Trophoblast cell (in vitro differentiated cells and primary cell): ENCODE data around the gene PLXND1.

Experiments
- DNase-seq, 2 donors: peaks; one replicate each; pipeline ENCODE4 v3.0.0-alpha.2; 2016
- H2AFZ ChIP-seq: 2 replicates; pipeline ENCODE4 v1.6.1; 2013; ENCODE audit warnings: low read length, moderate library complexity, mild to moderate bottlenecking; ENCODE audit not compliant: insufficient read depth, poor library complexity
- H2AK5ac ChIP-seq: 2 replicates; pipeline ENCODE4 v1.6.1; 2013; ENCODE audit warnings: mild to moderate bottlenecking, low read length
- H2BK120ac ChIP-seq: 2 replicates; pipeline ENCODE4 v1.6.1; 2013; ENCODE audit warnings: low read length, mild to moderate bottlenecking, moderate library complexity; ENCODE audit not compliant: insufficient read depth, poor library complexity
- H2BK12ac ChIP-seq: 2 replicates; pipeline ENCODE4 v1.6.1; 2013; ENCODE audit warnings: mild to moderate bottlenecking, low read length, moderate library complexity
- H2BK5ac ChIP-seq: 2 replicates; pipeline ENCODE4 v1.6.1; 2013; ENCODE audit warnings: low read length, low read depth, moderate library complexity, mild to moderate bottlenecking; ENCODE audit not compliant: poor library complexity
- H3K14ac ChIP-seq: 2 replicates; pipeline ENCODE4 v1.6.1; 2013; ENCODE audit warnings: mild to moderate bottlenecking, low read length
- H3K18ac ChIP-seq: 2 replicates; pipeline ENCODE4 v1.6.1; 2013; ENCODE audit warnings: mild to moderate bottlenecking, low read length
- H3K23ac ChIP-seq: 2 replicates; pipeline ENCODE4 v1.6.1; 2013; ENCODE audit warnings: low read length
- H3K27ac ChIP-seq: 2 replicates; pipeline ENCODE4 v1.5.1; 2013; ENCODE audit warnings: low read depth, mild to moderate bottlenecking, inconsistent platforms, low read length, moderate library complexity
- H3K27me3 ChIP-seq: 2 replicates; pipeline ENCODE4 v1.6.1; 2013; ENCODE audit warnings: inconsistent platforms, mild to moderate bottlenecking, low read length, moderate library complexity; ENCODE audit not compliant: insufficient read depth
- H3K36me3 ChIP-seq, 2 experiments: 1 replicate in 1 of 2; 2 replicates in 1 of 2; pipeline ENCODE4 v1.6.1; 2013; ENCODE audit warnings: low read length in 2 of 2, mild to moderate bottlenecking in 2 of 2, moderate library complexity in 1 of 2; ENCODE audit not compliant: insufficient read depth in 2 of 2, control insufficient read depth in 1 of 2
- H3K4ac ChIP-seq: 2 replicates; pipeline ENCODE4 v1.6.1; 2013; ENCODE audit warnings: low read depth, mild to moderate bottlenecking, low read length, moderate library complexity
- H3K4me1 ChIP-seq, 2 experiments: 1 replicate in 1 of 2; 2 replicates in 1 of 2; pipeline ENCODE4 v1.6.1; 2013; ENCODE audit warnings: low read length in 2 of 2, mild to moderate bottlenecking in 2 of 2, moderate library complexity in 1 of 2; ENCODE audit not compliant: insufficient read depth in 2 of 2, control insufficient read depth in 1 of 2
- H3K4me2 ChIP-seq: 2 replicates; pipeline ENCODE4 v1.6.1; 2013; ENCODE audit warnings: inconsistent platforms, mild to moderate bottlenecking, low read length, moderate library complexity
- H3K4me3 ChIP-seq: 2 replicates; pipeline ENCODE4 v1.5.1; 2013; ENCODE audit warnings: mild to moderate bottlenecking, low read depth, low read length, inconsistent platforms
- H3K79me1 ChIP-seq: one replicate; pipeline ENCODE4 v1.6.1; 2013; ENCODE audit warnings: low read length
- H3K79me2 ChIP-seq: 2 replicates; pipeline ENCODE4 v1.6.1; 2013; ENCODE audit warnings: low read length, mild to moderate bottlenecking; ENCODE audit not compliant: control insufficient read depth, insufficient read depth, poor library complexity
- H3K9ac ChIP-seq: 2 replicates; pipeline ENCODE4 v1.6.1; 2013; ENCODE audit warnings: mild to moderate bottlenecking, low read length
- H3K9me3 ChIP-seq: 2 replicates; pipeline ENCODE4 v1.6.1; 2013; ENCODE audit warnings: low read depth, mild to moderate bottlenecking, control low read depth, inconsistent platforms, low read length; ENCODE audit not compliant: insufficient read depth
- H4K12ac ChIP-seq: 2 replicates; pipeline ENCODE4 v1.6.1; 2013; ENCODE audit warnings: low read depth, mild to moderate bottlenecking, low read length, moderate library complexity
- H4K8ac ChIP-seq: 2 replicates; pipeline ENCODE4 v1.6.1; 2013; ENCODE audit warnings: low read depth, mild to moderate bottlenecking, low read length, moderate library complexity
- H4K91ac ChIP-seq: one replicate; pipeline ENCODE4 v1.6.1; 2013; ENCODE audit warnings: low read depth, mild to moderate bottlenecking, low read length, moderate library complexity
- WGBS: extraction: QIAGEN DNeasy Blood & Tissue Kit; methylation state at CpG from one replicate; pipeline ENCODE4 v1.1.7; 2013; ENCODE audit warnings: missing lambda C conversion rate; ENCODE audit not compliant: insufficient read length, insufficient coverage; ENCODE audit errors: extremely low coverage; 5-methylcytosine and 5-hydroxymethylcytosine counted together

PLXND1 gene

DNA sequence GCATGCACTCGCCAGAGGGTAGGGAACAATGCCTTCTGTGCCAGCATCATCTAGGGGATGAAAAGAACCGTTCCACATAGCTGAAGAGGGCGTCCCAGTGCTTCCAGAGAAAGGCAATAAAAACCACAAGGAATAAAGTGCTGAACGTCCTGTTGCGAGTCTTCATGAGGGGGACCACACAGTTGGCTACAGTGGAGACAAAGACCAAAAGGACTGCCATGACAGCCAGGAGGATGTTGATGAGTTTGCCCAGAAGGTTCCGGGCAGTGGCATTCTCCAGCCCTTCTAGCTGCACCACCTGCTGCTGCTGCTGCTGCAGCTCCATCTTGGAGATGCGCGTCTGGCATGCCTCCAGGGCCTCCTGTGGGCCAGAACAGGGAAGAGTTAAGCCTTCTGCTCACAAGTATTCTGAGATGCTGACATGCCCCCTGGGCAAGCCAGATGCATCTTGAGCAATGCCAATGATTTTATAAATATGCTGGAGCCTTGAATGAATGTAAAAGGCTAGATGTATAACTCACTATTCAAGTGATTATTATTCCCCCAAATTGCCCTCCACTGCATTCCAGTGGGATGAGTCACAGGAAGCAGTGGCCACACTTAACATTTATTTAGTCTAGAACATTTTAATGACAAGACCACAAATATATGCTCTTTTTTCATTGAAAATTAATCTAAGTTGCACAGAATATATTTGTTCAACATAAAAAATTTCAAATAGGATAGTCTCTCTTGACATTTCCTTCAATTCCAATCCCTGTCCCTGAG, 45.1 kb upstream of the PLXND1 start:
- H4K91ac ChIP-seq = no peak overlapping the region
- no peak overlapping the region for H2BK5ac ChIP-seq
- no CpG with 5 or more reads among the region's 8 CpGs for WGBS
- H3K14ac ChIP-seq = no peak overlapping the region
- H2BK12ac ChIP-seq = no peak overlapping the region
- H3K27me3 ChIP-seq = no peaks in the 10 kb centered on the region
- H3K4ac ChIP-seq = no peak overlapping the region
- no peak overlapping the region for H3K4me2 ChIP-seq
- no peaks in the 10 kb centered on the region for H3K79me2 ChIP-seq
- DNase-seq = peak in 1 of 2 donors; percentile 27
- H4K8ac ChIP-seq = no peak overlapping the region
- no peak overlapping the region for H3K9ac ChIP-seq
- no peak overlapping the region for H3K4me3 ChIP-seq
- no peak overlapping the region for H3K23ac ChIP-seq
- peaks cover 0 to 8% of the 10 kb centered on the region in 2 experiments for H3K36me3 ChIP-seq
- no peak overlapping the region for H2BK120ac ChIP-seq
- no peak overlapping the region for H2AFZ ChIP-seq
- H2AK5ac ChIP-seq = no peak overlapping the region
- H4K12ac ChIP-seq = no peak overlapping the region
- H3K9me3 ChIP-seq = no peaks in the 10 kb centered on the region
- no peak overlapping the region for H3K27ac ChIP-seq
- H3K18ac ChIP-seq = no peak overlapping the region
- peaks cover 2% of the 10 kb centered on the region for H3K79me1 ChIP-seq
- peaks cover 0 to 7% of the 10 kb centered on the region in 2 experiments for H3K4me1 ChIP-seq

DNA sequence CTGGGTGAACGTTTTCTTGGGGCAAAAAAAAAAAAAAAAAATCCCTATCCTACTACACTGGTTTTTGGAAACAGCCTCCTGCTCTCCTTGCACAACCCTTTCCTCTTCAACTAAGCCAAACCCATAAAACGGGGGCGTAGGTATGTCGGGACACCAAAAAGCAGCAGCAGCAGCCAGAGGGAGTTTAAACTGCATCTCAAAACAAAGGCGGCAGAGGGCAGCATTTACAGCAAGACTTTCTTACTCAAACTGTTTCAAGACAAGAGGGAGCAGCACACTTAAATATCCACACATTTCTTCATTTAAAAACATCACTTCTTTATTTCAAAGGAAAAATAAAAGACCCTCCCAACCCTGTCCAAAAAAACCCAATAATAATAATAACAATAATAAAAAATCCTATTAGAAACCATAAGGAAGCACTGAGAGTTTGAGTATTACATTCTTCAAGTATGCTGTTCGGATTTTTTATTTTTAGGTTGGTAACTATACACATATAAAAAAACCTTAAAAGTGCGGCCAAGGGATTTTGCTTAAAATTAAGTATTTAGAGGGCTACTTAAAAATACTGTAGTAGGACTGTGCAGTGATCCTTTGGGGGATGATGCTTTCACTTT, 43.9 kb upstream of the PLXND1 start:
- Histone ChIP-seq H3K27ac (no peak overlapping the region), H3K4me2 (no peak overlapping the region), H2BK12ac (no peak overlapping the region), H2AFZ (no peak overlapping the region), H3K18ac (no peak overlapping the region), H3K4ac (no peak overlapping the region), H3K23ac (no peak overlapping the region), H2BK5ac (no peak overlapping the region), H4K91ac (no peak overlapping the region), H3K4me1 (peaks cover 1 to 8% of the 10 kb centered on the region in 2 experiments), H3K9me3 (no peaks in the 10 kb centered on the region), H4K8ac (no peak overlapping the region), H3K79me2 (no peaks in the 10 kb centered on the region), H2AK5ac (no peak overlapping the region), H3K14ac (no peak overlapping the region), H4K12ac (no peak overlapping the region), H3K4me3 (no peak overlapping the region), H3K9ac (no peak overlapping the region), H3K79me1 (peaks cover 3% of the 10 kb centered on the region), H3K27me3 (no peaks in the 10 kb centered on the region), H2BK120ac (no peak overlapping the region), H3K36me3 (peaks cover 0 to 8% of the 10 kb centered on the region in 2 experiments)
- no CpG with 5 or more reads among the region's 7 CpGs for WGBS
- peak; percentile 60 to 77 for DNase-seq

DNA sequence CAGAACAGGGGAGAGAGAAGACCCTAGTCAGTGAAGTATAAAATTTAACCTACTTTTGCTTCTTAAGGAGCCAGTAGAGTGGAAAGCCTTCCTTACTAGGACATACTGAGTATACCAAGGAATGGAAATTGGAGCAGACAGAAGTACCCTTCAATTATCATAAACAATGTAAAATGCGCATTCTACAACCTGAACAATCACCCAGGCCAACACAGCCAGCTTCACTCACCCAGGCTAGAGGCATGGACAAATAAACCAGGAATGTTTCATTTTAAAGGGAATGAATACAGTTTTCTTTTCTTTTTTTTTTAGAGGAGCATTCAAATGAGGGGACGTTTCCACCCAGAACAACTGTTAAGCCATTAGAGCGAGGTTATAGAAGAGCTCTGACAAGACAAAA, 41.9 kb upstream of the PLXND1 start:
- Histone ChIP-seq H3K4me1 (peaks cover 4 to 12% of the 10 kb centered on the region in 2 experiments), H3K4ac (no peak overlapping the region), H2AK5ac (no peak overlapping the region), H2BK12ac (no peak overlapping the region), H3K79me2 (no peaks in the 10 kb centered on the region), H4K12ac (no peak overlapping the region), H3K27ac (no peak overlapping the region), H3K4me3 (no peak overlapping the region), H3K14ac (no peak overlapping the region), H3K9ac (no peak overlapping the region), H3K23ac (no peak overlapping the region), H4K91ac (no peak overlapping the region), H2BK120ac (no peak overlapping the region), H4K8ac (no peak overlapping the region), H3K18ac (no peak overlapping the region), H2BK5ac (no peak overlapping the region), H3K4me2 (no peak overlapping the region), H2AFZ (no peak overlapping the region), H3K79me1 (peaks cover 3% of the 10 kb centered on the region), H3K9me3 (no peaks in the 10 kb centered on the region), H3K27me3 (no peaks in the 10 kb centered on the region), H3K36me3 (peaks cover 0 to 8% of the 10 kb centered on the region in 2 experiments)
- no CpG with 5 or more reads among the region's 3 CpGs for WGBS
- DNase-seq = no peak

DNA sequence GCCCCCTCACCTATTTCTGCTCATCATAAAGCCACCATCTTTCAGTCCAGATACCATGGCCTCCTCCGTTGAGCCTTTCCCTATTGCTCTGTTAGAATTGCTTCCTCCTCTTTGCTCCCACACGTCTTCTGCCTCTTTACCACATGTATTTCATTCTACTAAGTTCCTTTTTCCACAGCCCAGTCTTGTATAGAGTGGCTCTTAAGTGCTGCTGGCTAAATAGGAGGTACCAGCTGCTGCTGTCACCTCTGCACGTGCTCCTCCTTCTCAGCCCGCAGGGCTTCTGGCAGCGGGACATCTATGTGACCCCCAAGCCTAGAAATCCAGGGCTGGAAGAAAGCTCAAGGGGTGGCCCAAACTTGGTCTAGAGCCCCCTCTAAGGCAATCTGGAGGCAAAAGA, 38.8 kb upstream of the PLXND1 start:
- no peak overlapping the region for H4K91ac ChIP-seq
- H3K4me2 ChIP-seq = no peak overlapping the region
- H3K79me1 ChIP-seq = peaks cover 3% of the 10 kb centered on the region
- no peak overlapping the region for H3K23ac ChIP-seq
- no peak overlapping the region for H2BK12ac ChIP-seq
- H3K27me3 ChIP-seq = no peaks in the 10 kb centered on the region
- no peak overlapping the region for H4K12ac ChIP-seq
- H3K14ac ChIP-seq = peak overlapping the region; percentile 34
- H3K9me3 ChIP-seq = no peaks in the 10 kb centered on the region
- no peak overlapping the region for H3K18ac ChIP-seq
- H2BK120ac ChIP-seq = peak overlapping the region; percentile 11
- no peak overlapping the region for H2AFZ ChIP-seq
- H4K8ac ChIP-seq = no peak overlapping the region
- no peak for DNase-seq
- H3K4me3 ChIP-seq = no peak overlapping the region
- H3K27ac ChIP-seq = peak overlapping the region; percentile 48
- peaks cover 4 to 6% of the 10 kb centered on the region in 2 experiments for H3K4me1 ChIP-seq
- no peaks in the 10 kb centered on the region for H3K36me3 ChIP-seq
- no peak overlapping the region for H3K9ac ChIP-seq
- no peak overlapping the region for H3K4ac ChIP-seq
- no peak overlapping the region for H2BK5ac ChIP-seq
- no peaks in the 10 kb centered on the region for H3K79me2 ChIP-seq
- no peak overlapping the region for H2AK5ac ChIP-seq
- no CpG with 5 or more reads among the region's 5 CpGs for WGBS
